GM12878 (cell line): ENCODE data around the gene NELFB. TPM values are rescaled to one million over a fixed set of nuclear protein-coding genes. Genes with fewer than 3 reads are reported as not detected.

ENCODE experiments used
- E2F8 ChIP-seq: fragments of 450-650 bp; IDR thresholded peaks from 2 replicates; pipeline ENCODE4 v1.6.1; 2018; ENCODE audit warnings: mild to moderate bottlenecking, low read depth, moderate library complexity; ENCODE audit not compliant: partially characterized antibody
- FOS ChIP-seq: IDR thresholded peaks from 3 replicates; pipeline ENCODE4 v1.6.1; 2011; ENCODE audit warnings: borderline replicate concordance; ENCODE audit not compliant: insufficient read length; ENCODE audit errors: extremely low read depth
- GABPA ChIP-seq: IDR thresholded peaks from 2 replicates; pipeline ENCODE4 v1.6.1; 2014; ENCODE audit warnings: antibody characterized with exemption, low read depth, mild to moderate bottlenecking, inconsistent platforms
- IKZF1 ChIP-seq: fragments of 450-650 bp; conservative IDR thresholded peaks from 2 replicates; pipeline ENCODE4 v1.6.1; 2017; ENCODE audit warnings: antibody characterized with exemption, mild to moderate bottlenecking
- MAX ChIP-seq: IDR thresholded peaks from 2 replicates; pipeline ENCODE4 v1.6.1; 2012; ENCODE audit warnings: low read depth, low read length, improper control_type of control experiment
- MTA3 ChIP-seq: IDR thresholded peaks from 2 replicates; pipeline ENCODE4 v1.6.1; 2012; ENCODE audit warnings: low read length, inconsistent platforms, borderline replicate concordance
- PML ChIP-seq: IDR thresholded peaks from 2 replicates; pipeline ENCODE4 v1.6.1; 2012; ENCODE audit warnings: low read length, inconsistent platforms
- RAD51 ChIP-seq: fragments of 450-650 bp; IDR thresholded peaks from 2 replicates; pipeline ENCODE4 v1.6.1; 2016; ENCODE audit warnings: moderate library complexity, mild to moderate bottlenecking, inconsistent platforms
- RELB ChIP-seq: fragments of 450-650 bp; IDR thresholded peaks from 2 replicates; pipeline ENCODE4 v1.6.1; 2017; ENCODE audit warnings: low read depth, mild to moderate bottlenecking, moderate library complexity
- SREBF1 ChIP-seq: IDR thresholded peaks from 2 replicates; pipeline ENCODE4 v1.6.1; 2012; ENCODE audit warnings: mild to moderate bottlenecking, low read length
- ZBTB4 ChIP-seq: fragments of 450-650 bp; formaldehyde crosslinking; IDR thresholded peaks from 2 replicates; pipeline ENCODE4 v1.4.0; 2022; ENCODE audit warnings: mild to moderate bottlenecking, moderate library complexity
- polyA plus RNA-seq, 11 experiments: library from polyadenylated mRNA; depleted of rRNA in 4 of 11; unstranded in 6 of 11; stranded (reverse) in 5 of 11; fragments of >200 nt; fragmentation: Nextera tagmentation in 4 of 11; fragmentation: Illumina TruSeq in 1 of 11; extraction: Ambion mirVana in 4 of 11; extraction: Trizol in 1 of 11; gene quantifications; 1 replicate in 1 of 11; 2 replicates in 10 of 11; pipeline versions ENCODE4 v1.2.1 to v1.2.3, GENCODE V29; 2011 to 2016; ENCODE audit warnings: inconsistent platforms in 2 of 11, missing spikeins in 2 of 11, low read depth in 1 of 11
- total RNA-seq, 4 experiments: library from RNA; depleted of rRNA in 3 of 4; stranded (reverse); fragments of >200 nt in 3 of 4; fragmentation: Illumina TruSeq in 1 of 4; extraction: Trizol in 1 of 4; gene quantifications; 2 replicates each; pipeline versions ENCODE4 v1.2.1 to v1.2.3, GENCODE V29; 2013 to 2021
- TF ChIP-seq, protein P1 (sequence below): fragments of 450-650 bp; IDR thresholded peaks from 2 replicates; pipeline ENCODE4 v1.6.1; 2017; ENCODE audit warnings: mild to moderate bottlenecking, moderate library complexity
- TF ChIP-seq, protein P2 (sequence below): fragments of 450-650 bp; IDR thresholded peaks from 2 replicates; pipeline ENCODE4 v1.6.1; 2014; ENCODE audit warnings: mild to moderate bottlenecking
- TF ChIP-seq, protein P3 (sequence below): fragments of 150-350 bp; IDR thresholded peaks from 2 replicates; pipeline ENCODE4 v1.6.1; 2014; ENCODE audit warnings: mild to moderate bottlenecking, low read depth, low read length

Gene NELFB
- total and polyA plus RNA-seq, 10 of the 15 experiments (the other 5 are each of a cell fraction or from before 2014, with no cell fraction given), result 0.19 to 63.4 (median 30.9) TPM

DNA sequence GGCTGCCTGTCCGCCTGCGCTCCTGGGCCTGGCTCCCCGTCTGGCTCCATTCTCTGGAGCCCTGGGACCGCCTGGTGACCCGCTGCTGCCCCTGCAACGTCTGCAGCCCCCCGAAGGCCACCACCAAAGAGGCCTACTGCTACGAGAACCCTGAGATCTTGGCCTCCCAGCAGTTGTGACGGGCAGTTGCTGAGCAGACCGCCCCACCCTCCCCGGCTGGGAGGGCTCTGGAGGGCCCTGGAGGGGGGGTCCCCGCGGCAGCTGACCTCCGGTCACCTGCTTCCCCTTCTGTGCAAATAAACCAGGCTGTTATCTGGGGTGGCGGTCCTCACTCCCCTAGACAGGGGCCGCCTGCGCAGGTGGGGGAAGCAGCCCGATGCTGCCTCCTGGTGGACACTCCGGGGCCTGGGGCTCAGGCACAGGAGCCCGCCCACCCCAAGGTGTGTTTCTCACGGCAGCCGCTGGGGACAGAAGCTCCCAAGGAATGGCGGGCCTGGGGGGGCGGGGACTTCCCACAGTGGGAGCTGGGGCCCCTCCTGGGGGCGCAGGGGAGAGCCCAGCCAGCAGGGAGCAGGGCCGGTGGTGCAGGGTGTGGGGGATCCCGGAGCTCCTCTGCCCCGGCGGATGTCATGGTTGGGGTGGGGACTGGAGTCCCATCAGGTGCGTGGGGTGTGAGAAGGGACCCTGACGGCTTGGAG is 18.7 kb upstream of the NELFB start (continued):
- TF ChIP-seq FOS, result no peak
- TF ChIP-seq MTA3, result no peak
- TF ChIP-seq GABPA, result no peak
- TF ChIP-seq RELB, result peak; percentile 82
- no peak for TF ChIP-seq PML
- TF ChIP-seq, protein P1, sequence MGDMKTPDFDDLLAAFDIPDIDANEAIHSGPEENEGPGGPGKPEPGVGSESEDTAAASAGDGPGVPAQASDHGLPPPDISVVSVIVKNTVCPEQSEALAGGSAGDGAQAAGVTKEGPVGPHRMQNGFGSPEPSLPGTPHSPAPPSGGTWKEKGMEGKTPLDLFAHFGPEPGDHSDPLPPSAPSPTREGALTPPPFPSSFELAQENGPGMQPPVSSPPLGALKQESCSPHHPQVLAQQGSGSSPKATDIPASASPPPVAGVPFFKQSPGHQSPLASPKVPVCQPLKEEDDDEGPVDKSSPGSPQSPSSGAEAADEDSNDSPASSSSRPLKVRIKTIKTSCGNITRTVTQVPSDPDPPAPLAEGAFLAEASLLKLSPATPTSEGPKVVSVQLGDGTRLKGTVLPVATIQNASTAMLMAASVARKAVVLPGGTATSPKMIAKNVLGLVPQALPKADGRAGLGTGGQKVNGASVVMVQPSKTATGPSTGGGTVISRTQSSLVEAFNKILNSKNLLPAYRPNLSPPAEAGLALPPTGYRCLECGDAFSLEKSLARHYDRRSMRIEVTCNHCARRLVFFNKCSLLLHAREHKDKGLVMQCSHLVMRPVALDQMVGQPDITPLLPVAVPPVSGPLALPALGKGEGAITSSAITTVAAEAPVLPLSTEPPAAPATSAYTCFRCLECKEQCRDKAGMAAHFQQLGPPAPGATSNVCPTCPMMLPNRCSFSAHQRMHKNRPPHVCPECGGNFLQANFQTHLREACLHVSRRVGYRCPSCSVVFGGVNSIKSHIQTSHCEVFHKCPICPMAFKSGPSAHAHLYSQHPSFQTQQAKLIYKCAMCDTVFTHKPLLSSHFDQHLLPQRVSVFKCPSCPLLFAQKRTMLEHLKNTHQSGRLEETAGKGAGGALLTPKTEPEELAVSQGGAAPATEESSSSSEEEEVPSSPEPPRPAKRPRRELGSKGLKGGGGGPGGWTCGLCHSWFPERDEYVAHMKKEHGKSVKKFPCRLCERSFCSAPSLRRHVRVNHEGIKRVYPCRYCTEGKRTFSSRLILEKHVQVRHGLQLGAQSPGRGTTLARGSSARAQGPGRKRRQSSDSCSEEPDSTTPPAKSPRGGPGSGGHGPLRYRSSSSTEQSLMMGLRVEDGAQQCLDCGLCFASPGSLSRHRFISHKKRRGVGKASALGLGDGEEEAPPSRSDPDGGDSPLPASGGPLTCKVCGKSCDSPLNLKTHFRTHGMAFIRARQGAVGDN, result no peak
- TF ChIP-seq, protein P2, sequence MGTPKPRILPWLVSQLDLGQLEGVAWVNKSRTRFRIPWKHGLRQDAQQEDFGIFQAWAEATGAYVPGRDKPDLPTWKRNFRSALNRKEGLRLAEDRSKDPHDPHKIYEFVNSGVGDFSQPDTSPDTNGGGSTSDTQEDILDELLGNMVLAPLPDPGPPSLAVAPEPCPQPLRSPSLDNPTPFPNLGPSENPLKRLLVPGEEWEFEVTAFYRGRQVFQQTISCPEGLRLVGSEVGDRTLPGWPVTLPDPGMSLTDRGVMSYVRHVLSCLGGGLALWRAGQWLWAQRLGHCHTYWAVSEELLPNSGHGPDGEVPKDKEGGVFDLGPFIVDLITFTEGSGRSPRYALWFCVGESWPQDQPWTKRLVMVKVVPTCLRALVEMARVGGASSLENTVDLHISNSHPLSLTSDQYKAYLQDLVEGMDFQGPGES, result 0 out of 2 replicates have a peak, but pooled peaks have one; percentile 21
- no peak for TF ChIP-seq ZBTB4 (CRISPR knock-in tag)
- peak; percentile 64 for TF ChIP-seq RAD51
- TF ChIP-seq IKZF1, result peak; percentile 91
- no peak for TF ChIP-seq SREBF1
- TF ChIP-seq E2F8, result no peak
- TF ChIP-seq MAX, result no peak
- TF ChIP-seq, protein P3, sequence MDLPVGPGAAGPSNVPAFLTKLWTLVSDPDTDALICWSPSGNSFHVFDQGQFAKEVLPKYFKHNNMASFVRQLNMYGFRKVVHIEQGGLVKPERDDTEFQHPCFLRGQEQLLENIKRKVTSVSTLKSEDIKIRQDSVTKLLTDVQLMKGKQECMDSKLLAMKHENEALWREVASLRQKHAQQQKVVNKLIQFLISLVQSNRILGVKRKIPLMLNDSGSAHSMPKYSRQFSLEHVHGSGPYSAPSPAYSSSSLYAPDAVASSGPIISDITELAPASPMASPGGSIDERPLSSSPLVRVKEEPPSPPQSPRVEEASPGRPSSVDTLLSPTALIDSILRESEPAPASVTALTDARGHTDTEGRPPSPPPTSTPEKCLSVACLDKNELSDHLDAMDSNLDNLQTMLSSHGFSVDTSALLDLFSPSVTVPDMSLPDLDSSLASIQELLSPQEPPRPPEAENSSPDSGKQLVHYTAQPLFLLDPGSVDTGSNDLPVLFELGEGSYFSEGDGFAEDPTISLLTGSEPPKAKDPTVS, result no peak
